GM21737 (cell line): Measurements from ENCODE around the gene MYO5A.
"Not testable (repeated sequence)": the region's sequence is repeated elsewhere in the genome, so short reads cannot be mapped to it uniquely, and the experiment has no call there.

ENCODE experiments used
- ATAC-seq: cut with Tn5 transposase; IDR thresholded peaks from one replicate; pipeline ENCODE4 v1.9.1; 2021; ENCODE audit warnings: mild to moderate bottlenecking, moderate library complexity; ENCODE audit not compliant: unreplicated experiment

The MYO5A gene

GRCh38 chr15:52546031-52546751 lies 17.5 kb upstream of the MYO5A start:
- no peak for ATAC-seq

- ATAC-seq, result no peak
Measured at GRCh38 chr15:52540374-52541012, 11.8 kb upstream of the MYO5A start.

- no peak for ATAC-seq
Measured at GRCh38 chr15:52537459-52537858, 8.8 kb upstream of the MYO5A start.

GRCh38 chr15:52532427-52532826 lies 3.7 kb upstream of the MYO5A start:
- ATAC-seq, result no peak

- ATAC-seq, result no peak
Measured at GRCh38 chr15:52529940-52530339, 1.3 kb upstream of the MYO5A start.

- ATAC-seq, result no peak
Measured at GRCh38 chr15:52529341-52529924, 753 bp upstream of the MYO5A start.

- ATAC-seq, result no peak
Measured at GRCh38 chr15:52527911-52528563, 643 bp downstream of the MYO5A start.

- ATAC-seq, result no peak
Measured at GRCh38 chr15:52527196-52527910, 1.3 kb downstream of the MYO5A start.

GRCh38 chr15:52524223-52525136 lies 4.2 kb downstream of the MYO5A start:
- ATAC-seq, result no peak

GRCh38 chr15:52523647-52524046 lies 5.0 kb downstream of the MYO5A start:
- no peak for ATAC-seq

GRCh38 chr15:52523192-52523591 lies 5.5 kb downstream of the MYO5A start:
- ATAC-seq, result no peak

- no peak for ATAC-seq
Measured at GRCh38 chr15:52521682-52522081, 7.0 kb downstream of the MYO5A start.

GRCh38 chr15:52520421-52520820 lies 8.3 kb downstream of the MYO5A start:
- no peak for ATAC-seq

- ATAC-seq, result no peak
Measured at GRCh38 chr15:52518487-52519371, 10.0 kb downstream of the MYO5A start.

GRCh38 chr15:52517014-52517413 lies 11.7 kb downstream of the MYO5A start:
- ATAC-seq, result no peak

GRCh38 chr15:52515343-52515742 lies 13.3 kb downstream of the MYO5A start:
- no peak for ATAC-seq

- ATAC-seq, result no peak
Measured at GRCh38 chr15:52514482-52514881, 14.2 kb downstream of the MYO5A start.

GRCh38 chr15:52512869-52513268 lies 15.8 kb downstream of the MYO5A start:
- not testable (repeated sequence) for ATAC-seq

- ATAC-seq, result no peak
Measured at GRCh38 chr15:52511084-52511483, 17.6 kb downstream of the MYO5A start.
